Raji (cell line): Measurements from ENCODE around the gene VWA1.
A peak's percentile ranks its signal among the peaks of the same experiment; 100 is the strongest.

Source experiments
- POLR2A ChIP-seq: IDR thresholded peaks from 2 replicates; pipeline ENCODE4 v1.6.1; 2011; ENCODE audit warnings: low read depth, low read length, control low read depth; ENCODE audit not compliant: insufficient read depth

The VWA1 gene

GRCh38 chr1:1435106-1435903 is at the start of gene VWA1:
Gene VWA1 (plus strand): TSS chr1:1435690. CDS start chr1:1435749, 59 bp downstream.
- no peak for TF ChIP-seq POLR2A

DNA sequence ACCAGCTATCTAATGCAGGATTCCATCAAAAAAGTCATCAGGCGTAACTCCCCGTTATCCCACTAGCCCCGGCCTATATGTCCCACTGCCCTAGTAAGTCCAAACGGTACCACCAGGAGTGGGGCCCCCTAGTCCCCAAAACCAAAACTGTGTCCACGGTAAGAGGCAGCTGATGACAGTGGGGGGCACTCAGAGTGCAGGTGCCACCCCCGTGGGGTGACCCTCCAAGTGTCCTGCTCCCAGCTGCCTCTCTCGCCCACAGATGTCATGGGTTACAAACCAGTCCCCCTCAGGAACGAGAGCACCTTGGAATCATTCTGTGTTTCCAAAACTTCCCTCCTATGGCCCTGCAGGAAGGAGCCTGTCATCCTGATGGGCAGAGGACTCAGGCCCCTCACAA is 49.6 kb upstream of the VWA1 start:
- no peak for TF ChIP-seq POLR2A

DNA sequence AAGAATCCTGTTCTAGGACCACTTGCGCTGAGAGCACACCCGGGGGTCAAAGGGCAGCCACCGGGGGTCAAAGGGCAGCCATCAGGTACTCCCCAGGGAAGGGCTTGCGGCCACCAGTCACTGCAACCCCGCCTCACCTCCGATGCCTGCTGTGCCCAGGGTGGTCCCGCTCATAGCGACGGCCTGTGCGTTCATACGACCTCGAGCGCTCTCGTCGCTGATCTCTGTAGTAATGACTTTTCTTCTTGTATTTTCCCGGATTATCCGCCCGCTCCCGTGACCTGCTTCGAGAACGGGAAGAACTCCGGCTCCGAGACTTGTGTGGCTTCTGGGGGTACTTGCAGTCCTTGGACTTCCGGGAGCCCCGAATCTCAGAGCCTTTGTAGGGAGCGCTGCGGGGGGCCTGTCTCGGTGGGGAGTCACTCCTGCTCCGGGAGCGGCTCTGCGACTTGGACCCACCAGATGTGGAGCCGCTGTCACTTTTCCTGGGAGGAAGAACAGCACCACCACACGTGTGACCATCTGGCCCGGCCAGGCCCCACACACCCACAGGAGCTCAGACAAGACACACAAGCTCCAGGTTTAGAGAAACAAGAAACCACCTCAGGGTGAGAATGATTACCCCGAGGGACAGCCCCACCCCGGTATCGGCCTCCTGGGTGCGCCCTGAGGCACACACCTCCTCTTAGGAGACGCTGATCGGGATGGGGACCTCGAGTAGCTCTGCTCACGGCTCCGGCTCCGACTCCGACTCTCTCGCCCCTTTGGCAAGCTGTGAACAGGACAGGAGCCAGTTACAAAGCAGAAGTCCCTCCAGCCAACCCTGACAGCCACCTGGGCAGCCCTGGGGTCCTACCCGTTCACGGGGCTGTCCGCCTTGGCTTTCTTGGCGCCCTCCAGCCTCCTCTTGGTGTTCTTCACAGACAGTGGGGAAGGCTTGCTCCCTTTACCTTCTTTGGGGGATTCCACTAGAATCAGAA is 48.1 kb upstream of the VWA1 start:
- TF ChIP-seq POLR2A = no peak

DNA sequence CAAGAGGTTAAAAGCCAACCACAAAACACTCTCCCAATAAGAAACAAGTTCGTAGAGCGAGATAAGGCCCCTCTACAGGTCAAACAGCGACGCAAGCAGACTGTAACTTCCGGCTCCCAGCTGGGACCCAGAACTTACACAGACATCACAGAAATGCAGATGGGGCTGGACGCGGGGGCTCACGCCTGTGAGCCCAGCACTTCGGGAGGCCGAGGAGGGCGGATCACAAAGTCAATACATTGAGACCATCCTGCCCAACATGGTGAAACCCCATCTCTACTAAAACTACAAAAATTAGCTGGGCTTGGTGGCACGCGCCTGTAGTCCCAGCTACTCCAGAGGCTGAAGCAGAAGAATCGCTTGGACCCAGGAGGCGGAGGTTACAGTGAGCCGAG is 47.4 kb upstream of the VWA1 start:
- no peak for TF ChIP-seq POLR2A

DNA sequence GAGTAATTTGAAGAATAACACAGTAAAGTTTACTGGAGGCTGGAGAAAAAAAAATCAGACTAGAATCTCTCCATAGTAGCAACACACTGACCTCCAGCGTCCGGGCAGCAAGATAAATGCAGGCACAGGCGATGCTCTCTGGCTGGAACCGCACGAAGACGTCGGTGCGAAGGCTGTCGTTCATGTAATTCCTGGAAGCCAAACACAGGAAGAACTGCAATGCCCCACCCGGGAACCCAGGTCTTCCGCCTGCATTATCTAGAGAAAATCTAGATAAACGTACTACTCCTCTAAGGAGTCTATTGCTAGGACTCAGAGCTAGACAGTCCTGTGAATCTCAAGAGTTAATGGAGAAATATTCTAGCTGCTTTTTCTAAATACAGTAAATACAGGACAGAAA is 44.8 kb upstream of the VWA1 start:
- no peak for TF ChIP-seq POLR2A

- TF ChIP-seq POLR2A = no peak
Observed at GRCh38 chr1:1391225-1391624, 44.3 kb upstream of the VWA1 start.

GRCh38 chr1:1393014-1393413 is 42.5 kb upstream of the VWA1 start:
- no peak for TF ChIP-seq POLR2A

DNA sequence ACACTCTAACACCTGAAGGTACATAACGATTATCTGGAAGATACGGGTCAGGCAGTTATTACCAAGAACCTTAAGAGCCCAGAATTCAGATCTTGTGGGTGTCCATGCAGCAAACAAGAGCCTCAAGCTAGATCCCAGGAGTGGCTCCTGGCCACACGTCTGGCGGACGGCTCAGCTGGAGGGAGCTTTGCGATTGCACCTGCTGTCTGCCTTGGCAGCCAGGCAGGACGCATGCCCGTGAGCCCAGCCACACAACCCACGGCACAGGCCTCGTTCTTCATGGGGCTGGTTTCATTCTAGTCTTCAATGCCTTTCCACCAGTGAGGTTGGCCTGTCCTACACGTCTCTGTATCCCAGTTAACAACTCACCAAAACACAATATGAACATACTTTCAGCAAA is 42.1 kb upstream of the VWA1 start:
- TF ChIP-seq POLR2A = no peak

GRCh38 chr1:1394116-1394515 is 41.4 kb upstream of the VWA1 start:
- no peak for TF ChIP-seq POLR2A

- TF ChIP-seq POLR2A = no peak
Observed at GRCh38 chr1:1395166-1395565, 40.3 kb upstream of the VWA1 start.

- TF ChIP-seq POLR2A = no peak
Observed at GRCh38 chr1:1397839-1398523, 37.5 kb upstream of the VWA1 start.

- no peak for TF ChIP-seq POLR2A
Observed at GRCh38 chr1:1398677-1399186, 36.8 kb upstream of the VWA1 start.

DNA sequence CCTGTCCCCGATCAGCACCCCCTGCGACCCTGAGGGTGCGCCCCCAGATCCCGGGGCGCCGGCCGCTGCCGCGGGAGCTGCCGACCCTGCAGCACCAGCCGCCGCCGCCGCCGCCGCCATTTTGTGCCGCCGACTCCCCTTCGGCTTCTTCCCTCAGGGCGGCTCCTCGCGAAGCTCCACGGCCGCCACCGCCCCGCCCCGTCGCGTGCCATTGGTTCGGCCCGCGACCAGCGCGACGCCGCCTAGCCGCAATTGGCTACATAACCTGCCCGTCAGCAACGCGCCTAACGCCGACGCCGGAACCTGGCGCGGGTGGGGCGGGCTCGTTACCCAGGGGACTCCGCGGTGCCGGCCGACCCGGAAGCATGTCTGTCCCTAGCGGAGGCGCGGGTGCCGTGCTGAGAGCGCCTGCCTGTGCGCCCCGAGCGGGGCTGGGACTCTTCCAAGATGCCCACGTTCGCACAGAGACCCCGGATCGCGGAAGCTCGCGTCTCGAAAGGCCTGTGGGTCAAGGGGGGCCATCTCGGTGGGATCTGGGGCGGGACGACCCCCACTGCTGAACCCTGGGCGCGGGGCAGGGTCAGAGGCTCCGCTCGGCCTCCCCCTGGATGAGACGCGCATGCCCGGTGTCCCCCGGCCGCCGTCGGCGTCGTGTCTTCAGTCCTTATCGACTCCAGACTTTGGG is 36.2 kb upstream of the VWA1 start, which contains the start of gene CCNL2:
TSS of gene CCNL2 (minus strand) at position 149 of the 685 bp plus-strand sequence. CDS start at position 120, 29 bp downstream.
- peak; percentile 97 for TF ChIP-seq POLR2A

DNA sequence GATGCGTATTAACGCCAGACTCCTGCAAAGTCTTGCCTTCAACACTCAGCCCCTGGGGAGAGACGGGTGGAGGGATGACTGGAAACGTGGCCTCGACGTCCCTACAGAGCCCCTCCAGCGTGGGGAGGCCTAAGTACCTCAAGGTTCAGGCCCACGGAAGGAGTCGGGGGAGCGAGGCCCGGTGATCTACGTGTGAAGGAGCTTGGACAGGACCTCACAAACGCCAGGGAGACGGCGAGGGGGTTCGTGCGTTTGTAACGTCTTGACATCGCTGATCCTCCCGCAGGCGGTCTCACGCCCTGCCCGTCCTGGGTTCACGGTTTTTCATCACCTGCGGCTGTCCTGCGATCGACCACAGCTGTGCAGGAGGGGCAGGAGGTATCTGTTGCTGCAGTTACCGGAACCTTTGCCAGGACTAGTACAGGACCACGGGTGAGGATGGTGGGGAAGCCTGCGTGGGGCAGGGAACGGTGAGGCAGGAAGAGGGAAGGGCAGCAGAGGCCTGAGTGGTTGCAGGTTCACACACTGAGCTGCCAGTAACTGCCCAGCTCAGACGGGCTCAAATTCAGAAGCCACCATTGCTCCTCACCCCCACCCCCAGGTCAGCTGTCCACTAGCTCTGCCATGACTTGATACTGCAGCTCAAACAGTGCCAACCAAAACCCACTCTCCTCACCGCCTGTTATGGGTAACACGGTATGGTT is 35.5 kb upstream of the VWA1 start:
- peak; percentile 63 for TF ChIP-seq POLR2A
